SK-MEL-5 (cell line): ENCODE results near the gene COL6A1. TPM values are rescaled to one million over a fixed set of nuclear protein-coding genes. Genes with fewer than 3 reads are reported as not detected.

Experiments
- DNase-seq: peaks from one replicate; pipeline ENCODE4 v3.0.0-alpha.2; 2016; ENCODE audit warnings: low read depth, low spot score
- in situ Hi-C: cut with HindIII; loops from 2 replicates; pipeline ENCODE4 v1.10.0; 2016; ENCODE audit warnings: low sequenced_read_pairs, high pct_unique_total_duplicates, low pct_unique_long_range_greater_than_20kb
- total RNA-seq: library from RNA; depleted of rRNA; stranded (reverse); fragments of >200 nt; shearing (Covaris generic); gene quantifications from 2 replicates; pipeline ENCODE4 v1.2.3, GENCODE V29; 2014

The COL6A1 gene
- total RNA-seq, 1 experiment from 2014 or later, result 8.5 TPM

GRCh38 chr21:46024141-46024540, 42.6 kb downstream of the COL6A1 start:
- no peak for DNase-seq
- in situ Hi-C loops, result no loop called here

- no peak for DNase-seq
- in situ Hi-C loops, result no loop called here
These were observed 43.7 kb downstream of the COL6A1 start for GRCh38 chr21:46025113-46025770.

GRCh38 chr21:46027851-46028493, 46.4 kb downstream of the COL6A1 start:
- DNase-seq, result no peak
- in situ Hi-C loops, result no loop called here

- in situ Hi-C loops, result no loop called here
- DNase-seq, result no peak
These were observed 47.1 kb downstream of the COL6A1 start for GRCh38 chr21:46028573-46029091.

- in situ Hi-C loops, result no loop called here
- no peak for DNase-seq
These were observed 47.8 kb downstream of the COL6A1 start for GRCh38 chr21:46029186-46029924.

- in situ Hi-C loops, result no loop called here
- DNase-seq, result no peak
These were observed 49.9 kb downstream of the COL6A1 start for GRCh38 chr21:46031484-46031883.

GRCh38 chr21:46032100-46032499, 50.5 kb downstream of the COL6A1 start:
- DNase-seq, result no peak
- in situ Hi-C loops, result no loop called here

GRCh38 chr21:46033410-46034400, 52.1 kb downstream of the COL6A1 start:
- in situ Hi-C loops, result no loop called here
- DNase-seq, result no peak

GRCh38 chr21:46035809-46036695, 54.5 kb downstream of the COL6A1 start:
- in situ Hi-C loops, result no loop called here
- no peak for DNase-seq

GRCh38 chr21:46036696-46037330, 55.2 kb downstream of the COL6A1 start:
- in situ Hi-C loops, result no loop called here
- DNase-seq, result no peak

- in situ Hi-C loops, result no loop called here
- no peak for DNase-seq
These were observed 56.1 kb downstream of the COL6A1 start for GRCh38 chr21:46037331-46038325.

GRCh38 chr21:46038341-46038829, 56.8 kb downstream of the COL6A1 start:
- in situ Hi-C loops, result no loop called here
- no peak for DNase-seq

- no peak for DNase-seq
- in situ Hi-C loops, result no loop called here
These were observed 57.4 kb downstream of the COL6A1 start for GRCh38 chr21:46038871-46039397.

GRCh38 chr21:46039891-46040660, 58.5 kb downstream of the COL6A1 start:
- no peak for DNase-seq
- in situ Hi-C loops, result no loop called here
